ENCODE results near the gene TBX21. TPM values are rescaled to one million over a fixed set of nuclear protein-coding genes. Genes with fewer than 3 reads are reported as not detected.

TBX21 gene
- polyA plus RNA-seq, 1 donor from 2014 or later = not detected

- Histone ChIP-seq H2AFZ (ENCODE audit: low read depth, low read length) (no peak overlapping the region), H3K79me2 (replicated peaks; ENCODE audit: insufficient read depth, low read length) (no peaks in the 10 kb centered on the region), H3K4me3 (ENCODE audit: low read length) (no peak overlapping the region), H3K9ac (ENCODE audit: low read length) (no peak overlapping the region), H4K20me1 (ENCODE audit: insufficient read depth) (no peaks in the 10 kb centered on the region), H3K9me2 (ENCODE audit: insufficient read depth, low read length) (no peaks in the 10 kb centered on the region), H3K27ac (ENCODE audit: low read length) (no peak overlapping the region), H3F3A (ENCODE audit: insufficient read depth, low read length, poor library complexity, severe bottlenecking) (no peaks in the 10 kb centered on the region), H3K4me2 (ENCODE audit: low read length) (no peak overlapping the region), H3K9me3 (ENCODE audit: low read length) (no peaks in the 10 kb centered on the region), H3K27me3 (ENCODE audit: insufficient read depth, low read depth, low read length) (peaks cover 11% of the 10 kb centered on the region), H3K36me3 (ENCODE audit: insufficient read depth, low read length) (no peaks in the 10 kb centered on the region)
- TF ChIP-seq RAD21 (conservative IDR thresholded peaks at IDR 0.05) (no peak), EP300 (conservative IDR thresholded peaks at IDR 0.05; ENCODE audit: poor library complexity, severe bottlenecking) (no peak), POLR2AphosphoS5 (IDR thresholded peaks at IDR 0.05) (no peak), SMC3 (conservative IDR thresholded peaks at IDR 0.05; ENCODE audit: poor library complexity) (no peak), MXI1 (conservative IDR thresholded peaks at IDR 0.05; ENCODE audit: poor library complexity, severe bottlenecking) (no peak)
- TF ChIP-seq, protein P1, sequence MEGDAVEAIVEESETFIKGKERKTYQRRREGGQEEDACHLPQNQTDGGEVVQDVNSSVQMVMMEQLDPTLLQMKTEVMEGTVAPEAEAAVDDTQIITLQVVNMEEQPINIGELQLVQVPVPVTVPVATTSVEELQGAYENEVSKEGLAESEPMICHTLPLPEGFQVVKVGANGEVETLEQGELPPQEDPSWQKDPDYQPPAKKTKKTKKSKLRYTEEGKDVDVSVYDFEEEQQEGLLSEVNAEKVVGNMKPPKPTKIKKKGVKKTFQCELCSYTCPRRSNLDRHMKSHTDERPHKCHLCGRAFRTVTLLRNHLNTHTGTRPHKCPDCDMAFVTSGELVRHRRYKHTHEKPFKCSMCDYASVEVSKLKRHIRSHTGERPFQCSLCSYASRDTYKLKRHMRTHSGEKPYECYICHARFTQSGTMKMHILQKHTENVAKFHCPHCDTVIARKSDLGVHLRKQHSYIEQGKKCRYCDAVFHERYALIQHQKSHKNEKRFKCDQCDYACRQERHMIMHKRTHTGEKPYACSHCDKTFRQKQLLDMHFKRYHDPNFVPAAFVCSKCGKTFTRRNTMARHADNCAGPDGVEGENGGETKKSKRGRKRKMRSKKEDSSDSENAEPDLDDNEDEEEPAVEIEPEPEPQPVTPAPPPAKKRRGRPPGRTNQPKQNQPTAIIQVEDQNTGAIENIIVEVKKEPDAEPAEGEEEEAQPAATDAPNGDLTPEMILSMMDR (IDR thresholded peaks at IDR 0.05; ENCODE audit: poor library complexity, severe bottlenecking) = no peak
- TF ChIP-seq, protein P2, sequence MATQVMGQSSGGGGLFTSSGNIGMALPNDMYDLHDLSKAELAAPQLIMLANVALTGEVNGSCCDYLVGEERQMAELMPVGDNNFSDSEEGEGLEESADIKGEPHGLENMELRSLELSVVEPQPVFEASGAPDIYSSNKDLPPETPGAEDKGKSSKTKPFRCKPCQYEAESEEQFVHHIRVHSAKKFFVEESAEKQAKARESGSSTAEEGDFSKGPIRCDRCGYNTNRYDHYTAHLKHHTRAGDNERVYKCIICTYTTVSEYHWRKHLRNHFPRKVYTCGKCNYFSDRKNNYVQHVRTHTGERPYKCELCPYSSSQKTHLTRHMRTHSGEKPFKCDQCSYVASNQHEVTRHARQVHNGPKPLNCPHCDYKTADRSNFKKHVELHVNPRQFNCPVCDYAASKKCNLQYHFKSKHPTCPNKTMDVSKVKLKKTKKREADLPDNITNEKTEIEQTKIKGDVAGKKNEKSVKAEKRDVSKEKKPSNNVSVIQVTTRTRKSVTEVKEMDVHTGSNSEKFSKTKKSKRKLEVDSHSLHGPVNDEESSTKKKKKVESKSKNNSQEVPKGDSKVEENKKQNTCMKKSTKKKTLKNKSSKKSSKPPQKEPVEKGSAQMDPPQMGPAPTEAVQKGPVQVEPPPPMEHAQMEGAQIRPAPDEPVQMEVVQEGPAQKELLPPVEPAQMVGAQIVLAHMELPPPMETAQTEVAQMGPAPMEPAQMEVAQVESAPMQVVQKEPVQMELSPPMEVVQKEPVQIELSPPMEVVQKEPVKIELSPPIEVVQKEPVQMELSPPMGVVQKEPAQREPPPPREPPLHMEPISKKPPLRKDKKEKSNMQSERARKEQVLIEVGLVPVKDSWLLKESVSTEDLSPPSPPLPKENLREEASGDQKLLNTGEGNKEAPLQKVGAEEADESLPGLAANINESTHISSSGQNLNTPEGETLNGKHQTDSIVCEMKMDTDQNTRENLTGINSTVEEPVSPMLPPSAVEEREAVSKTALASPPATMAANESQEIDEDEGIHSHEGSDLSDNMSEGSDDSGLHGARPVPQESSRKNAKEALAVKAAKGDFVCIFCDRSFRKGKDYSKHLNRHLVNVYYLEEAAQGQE (IDR thresholded peaks at IDR 0.05; ENCODE audit: borderline replicate concordance) = no peak
Observed at GRCh38 chr17:47719411-47720152, 13.5 kb upstream of the TBX21 start.

DNA sequence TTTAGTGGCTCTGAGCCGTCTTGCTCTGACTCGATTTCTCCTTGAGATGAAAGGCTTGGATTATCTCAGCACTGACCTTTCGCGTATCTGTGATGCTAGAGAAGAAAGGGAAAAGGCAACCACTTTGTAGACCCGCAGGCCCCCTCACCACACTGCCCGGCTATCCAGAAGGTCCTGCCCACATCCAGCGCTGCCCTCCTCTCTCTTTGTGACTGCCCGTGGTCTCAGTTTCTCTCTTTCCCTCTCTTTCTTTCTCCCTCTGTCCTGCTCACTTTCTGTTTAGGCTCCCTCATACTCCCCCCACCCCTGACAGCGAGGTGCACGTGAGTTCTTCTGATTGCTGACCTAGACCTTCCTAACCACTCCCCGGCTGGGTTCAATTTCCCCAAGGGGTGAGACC lies 12.8 kb upstream of the TBX21 start:
- peaks cover 11% of the 10 kb centered on the region for H3K27me3 ChIP-seq (ENCODE audit: insufficient read depth, low read depth, low read length)
- H4K20me1 ChIP-seq (ENCODE audit: insufficient read depth) = no peaks in the 10 kb centered on the region
- no peak for TF ChIP-seq SMC3 (conservative IDR thresholded peaks at IDR 0.05; ENCODE audit: poor library complexity)
- TF ChIP-seq TAF1 (IDR thresholded peaks at IDR 0.05; ENCODE audit: low read depth) = no peak
- no peak for TF ChIP-seq MXI1 (conservative IDR thresholded peaks at IDR 0.05; ENCODE audit: poor library complexity, severe bottlenecking)
- TF ChIP-seq, protein P2 (IDR thresholded peaks at IDR 0.05; ENCODE audit: borderline replicate concordance) = no peak
- TF ChIP-seq RAD21 (conservative IDR thresholded peaks at IDR 0.05) = no peak
- TF ChIP-seq EP300 (conservative IDR thresholded peaks at IDR 0.05; ENCODE audit: poor library complexity, severe bottlenecking) = no peak
- no peak for TF ChIP-seq EZH2 (IDR thresholded peaks at IDR 0.05; ENCODE audit: borderline replicate concordance, insufficient read depth, low read length, poor library complexity, severe bottlenecking)
- TF ChIP-seq, protein P1 (IDR thresholded peaks at IDR 0.05; ENCODE audit: poor library complexity, severe bottlenecking) = no peak
- TF ChIP-seq POLR2AphosphoS5 (IDR thresholded peaks at IDR 0.05) = no peak
- H3K9me2 ChIP-seq (ENCODE audit: insufficient read depth, low read length) = no peaks in the 10 kb centered on the region
- no peak overlapping the region for H3K4me2 ChIP-seq (ENCODE audit: low read length)
- H3K9me3 ChIP-seq (ENCODE audit: low read length) = no peaks in the 10 kb centered on the region
- no peak overlapping the region for H3K27ac ChIP-seq (ENCODE audit: low read length)
- H3K36me3 ChIP-seq (ENCODE audit: insufficient read depth, low read length) = no peaks in the 10 kb centered on the region
- H3K9ac ChIP-seq (ENCODE audit: low read length) = no peak overlapping the region
- no peak overlapping the region for H3K4me3 ChIP-seq (ENCODE audit: low read length)
- no peak overlapping the region for H2AFZ ChIP-seq (ENCODE audit: low read depth, low read length)
- H3F3A ChIP-seq (ENCODE audit: insufficient read depth, low read length, poor library complexity, severe bottlenecking) = no peaks in the 10 kb centered on the region
- H3K79me2 ChIP-seq (replicated peaks; ENCODE audit: insufficient read depth, low read length) = no peaks in the 10 kb centered on the region
